Endometrium (tissue), 2 donors: ENCODE results near the gene CETP.

Experiments used
- FAIRE-seq: peaks from 2 replicates; lab custom pipeline; 2012; peaks lifted over from hg19 to GRCh38; lab: Jason Lieb, UNC
- donor health status: control.
- donor health status: control.

Gene CETP

DNA sequence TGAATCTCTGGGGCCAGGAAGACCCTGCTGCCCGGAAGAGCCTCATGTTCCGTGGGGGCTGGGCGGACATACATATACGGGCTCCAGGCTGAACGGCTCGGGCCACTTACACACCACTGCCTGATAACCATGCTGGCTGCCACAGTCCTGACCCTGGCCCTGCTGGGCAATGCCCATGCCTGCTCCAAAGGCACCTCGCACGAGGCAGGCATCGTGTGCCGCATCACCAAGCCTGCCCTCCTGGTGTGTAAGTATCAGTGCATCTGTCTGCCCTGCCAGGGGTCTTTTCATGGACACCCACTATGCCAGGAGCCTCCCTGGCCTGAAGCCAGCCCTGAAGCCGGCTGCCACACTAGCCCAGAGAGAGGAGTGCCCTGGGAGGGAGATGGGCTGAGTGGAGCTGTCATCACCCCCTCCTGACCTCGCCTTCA is at the start of gene CETP:
CETP (plus strand) TSS at position 100 of the 431 bp plus-strand sequence; CDS start at position 130, 30 bp downstream.
- no peak for FAIRE-seq

- FAIRE-seq: no peak
These were observed 48.7 kb upstream of the CETP start for GRCh38 chr16:56912746-56913708.

- no peak for FAIRE-seq
These were observed 46.9 kb upstream of the CETP start for GRCh38 chr16:56914896-56915295.

GRCh38 chr16:56915336-56916119 is 46.2 kb upstream of the CETP start:
- peak; percentile 97 for FAIRE-seq

DNA sequence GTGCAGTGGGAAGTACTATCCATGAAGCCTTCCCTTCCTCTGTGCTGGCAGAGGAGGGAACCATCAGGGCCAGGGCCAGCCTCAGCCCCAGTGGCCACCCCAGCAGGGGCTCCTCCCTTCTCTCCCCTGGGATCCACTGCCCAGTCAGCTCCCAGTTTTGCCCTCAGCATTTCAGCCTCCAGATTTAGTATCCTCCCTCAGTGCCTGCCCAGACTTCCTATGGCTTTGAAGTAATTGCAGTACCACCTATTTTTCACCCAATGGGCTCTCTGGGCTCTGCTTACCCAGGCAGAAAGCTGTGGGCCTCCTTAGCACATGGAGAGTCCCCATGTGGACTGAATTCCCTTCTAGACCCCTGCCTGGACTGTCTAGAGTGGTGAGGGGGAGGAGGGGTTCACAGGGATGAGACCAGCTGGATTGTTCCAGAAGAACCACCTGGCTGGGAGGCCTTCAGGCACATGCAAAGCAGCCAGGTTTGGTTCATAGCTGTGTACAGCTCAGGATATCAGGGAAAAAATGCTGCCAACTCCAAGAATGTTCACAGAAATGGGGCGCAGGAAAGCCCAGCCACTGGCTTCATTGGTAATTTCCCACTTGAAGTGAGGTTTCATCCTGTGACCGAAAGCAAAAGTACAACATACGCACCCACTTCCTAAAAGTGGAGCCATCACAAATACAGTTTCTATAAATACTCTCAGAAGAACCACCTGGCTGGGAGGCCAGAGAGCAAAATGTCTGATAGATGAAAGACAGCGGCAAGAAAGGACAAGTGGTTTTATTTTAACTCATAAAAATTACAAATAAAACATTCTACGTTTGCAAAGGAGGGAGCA is 45.0 kb upstream of the CETP start:
- FAIRE-seq: no peak

GRCh38 chr16:56918467-56919012 is 43.2 kb upstream of the CETP start:
- no peak for FAIRE-seq

GRCh38 chr16:56919099-56919800 is 42.5 kb upstream of the CETP start:
- no peak for FAIRE-seq

DNA sequence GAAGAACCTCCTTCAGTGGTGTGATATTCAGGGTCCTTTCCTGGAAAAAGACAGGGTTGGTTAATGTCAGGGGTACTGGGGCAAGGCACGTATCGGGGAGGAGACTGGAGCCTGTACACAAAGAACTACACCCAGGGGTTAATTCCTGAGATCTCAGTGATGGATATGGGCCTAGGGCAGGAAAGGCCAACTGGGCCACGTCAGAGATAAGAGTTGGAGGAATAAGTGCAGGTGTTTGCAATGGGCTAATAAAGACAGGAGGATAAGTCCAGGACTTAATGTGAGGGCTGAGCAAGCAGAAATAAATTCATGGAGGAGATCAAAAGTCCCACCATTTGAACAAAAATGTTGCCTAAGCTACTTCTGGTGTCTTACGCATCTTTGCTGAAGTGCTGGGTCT is 40.2 kb upstream of the CETP start:
- no peak for FAIRE-seq

DNA sequence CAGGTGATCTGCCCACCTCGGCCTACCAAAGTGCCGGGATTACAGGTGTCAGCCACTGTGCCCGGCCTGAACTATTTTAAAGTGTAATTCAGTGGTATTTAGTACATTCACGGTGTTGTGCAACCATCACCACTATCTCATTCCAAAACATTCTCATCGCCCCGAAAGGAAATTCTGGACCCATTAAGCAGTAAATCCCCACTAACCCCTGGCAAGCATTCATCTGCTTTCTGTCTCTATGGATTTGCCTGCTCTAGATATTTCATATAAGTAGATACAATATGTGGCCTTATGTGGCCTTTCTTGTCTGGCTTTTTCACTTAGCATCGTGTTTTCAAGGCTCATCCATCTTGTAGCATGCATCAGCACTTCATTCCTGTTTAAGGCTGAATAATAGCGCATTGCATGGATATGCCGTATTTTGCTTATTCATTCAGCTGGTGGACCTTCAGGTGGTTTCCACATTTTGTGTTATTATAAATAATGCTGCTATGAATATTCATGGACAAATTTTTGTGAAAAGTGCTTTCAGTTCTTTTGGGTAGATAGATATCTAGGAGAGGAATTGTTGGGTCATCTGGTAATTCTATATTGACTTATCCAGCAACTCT is 38.2 kb upstream of the CETP start:
- FAIRE-seq: no peak

DNA sequence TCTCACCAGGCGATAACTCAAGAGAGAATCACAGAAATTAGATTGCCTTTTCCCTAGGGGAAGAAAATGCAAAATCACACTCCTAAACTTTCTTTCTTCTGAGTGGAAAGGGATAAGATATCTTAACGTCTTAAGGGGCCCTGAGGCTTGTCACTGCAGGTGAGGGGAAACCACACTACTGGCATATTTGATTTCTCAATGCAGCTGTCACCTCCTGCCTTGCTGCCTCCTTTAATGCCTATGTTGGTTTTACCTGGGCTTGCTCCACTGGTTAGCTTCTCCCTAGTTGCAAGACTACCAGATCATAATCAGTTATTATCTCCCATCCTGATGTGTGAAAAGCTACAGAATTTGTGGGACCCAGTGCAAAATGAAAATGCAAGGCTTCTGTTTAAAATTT is 34.3 kb upstream of the CETP start:
- no peak for FAIRE-seq

DNA sequence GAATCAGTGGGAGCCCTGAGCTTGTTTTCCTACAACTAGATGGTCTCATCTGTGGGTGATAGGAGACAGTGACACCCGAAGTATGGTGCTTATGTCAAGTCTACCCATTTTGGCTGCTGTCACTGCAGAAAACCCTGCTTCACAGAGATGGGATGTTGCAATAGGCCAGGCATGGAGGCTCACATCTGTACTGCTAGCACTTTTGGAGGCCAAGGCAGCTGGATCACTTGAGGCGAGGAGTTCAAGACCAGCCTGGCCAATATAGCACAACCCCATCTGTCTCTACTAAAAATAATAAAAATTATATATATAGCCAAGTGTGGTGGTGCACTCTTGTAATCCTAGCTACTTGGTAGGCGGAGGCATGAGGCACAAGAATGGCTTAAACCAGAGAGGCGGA is 32.1 kb upstream of the CETP start:
- FAIRE-seq: no peak

GRCh38 chr16:56930486-56931270 is 31.1 kb upstream of the CETP start:
- FAIRE-seq: no peak

DNA sequence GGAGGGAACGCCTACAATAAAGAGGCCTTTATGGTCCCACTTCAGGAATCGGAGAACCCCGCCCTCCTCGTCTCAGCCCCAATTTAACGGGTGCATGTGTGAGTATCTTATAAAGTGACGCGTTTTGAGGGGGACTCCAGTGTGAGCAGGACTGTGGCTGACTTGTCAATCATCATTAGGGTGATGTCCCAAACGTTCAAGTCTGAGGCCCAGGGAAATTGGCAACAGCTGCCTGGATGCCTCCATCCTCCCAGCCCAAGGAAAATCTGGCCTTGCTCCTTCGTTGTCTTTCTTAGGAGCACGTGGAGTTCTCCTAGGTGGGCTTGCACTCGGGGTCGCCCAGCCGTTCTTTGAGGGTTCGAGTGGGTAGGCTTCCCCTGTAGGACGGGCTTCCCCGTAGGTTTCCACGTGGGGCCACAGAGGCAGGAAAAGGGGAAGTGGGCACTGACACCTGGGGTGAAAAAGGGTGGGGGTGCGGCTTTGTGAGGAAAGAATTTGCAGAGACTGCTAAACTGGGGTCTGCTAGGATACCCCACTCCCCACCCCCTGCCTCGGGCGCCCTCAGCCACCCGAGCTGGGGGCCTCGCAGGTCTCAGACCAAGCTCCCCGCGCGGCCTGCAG is 30.4 kb upstream of the CETP start:
- no peak for FAIRE-seq

DNA sequence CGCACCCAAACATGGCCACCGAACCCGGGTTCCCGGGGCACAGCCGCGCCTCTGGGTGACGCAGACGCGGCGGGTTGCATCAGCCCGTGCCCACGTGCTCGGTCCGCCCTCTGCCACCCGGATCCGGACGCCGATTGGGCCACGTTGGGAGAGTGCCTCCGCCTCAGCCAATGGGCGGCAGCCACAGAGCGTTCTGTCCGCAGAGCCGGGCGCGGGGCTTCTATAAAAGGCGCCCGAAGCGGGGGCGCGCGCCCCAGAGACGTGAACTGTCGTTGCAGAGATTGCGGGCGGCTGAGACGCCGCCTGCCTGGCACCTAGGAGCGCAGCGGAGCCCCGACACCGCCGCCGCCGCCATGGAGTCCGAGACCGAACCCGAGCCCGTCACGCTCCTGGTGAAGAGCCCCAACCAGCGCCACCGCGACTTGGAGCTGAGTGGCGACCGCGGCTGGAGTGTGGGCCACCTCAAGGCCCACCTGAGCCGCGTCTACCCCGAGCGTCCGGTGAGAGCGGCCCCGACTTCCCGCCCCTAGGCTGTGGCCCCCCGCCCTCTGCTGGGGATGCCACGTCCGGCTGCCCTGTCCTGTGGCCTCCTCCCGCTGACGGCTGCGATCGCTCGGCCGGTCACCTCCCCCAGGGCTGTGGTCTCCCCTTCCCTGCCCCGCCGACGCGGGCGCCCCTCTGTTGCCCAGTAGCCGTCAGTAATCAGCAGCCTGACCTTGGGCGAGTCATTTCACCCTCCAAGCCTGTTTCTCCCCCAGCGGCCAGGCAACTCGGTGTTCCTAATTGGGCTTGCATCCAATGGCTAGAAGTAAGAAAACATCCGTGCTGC is 29.6 kb upstream of the CETP start, which contains the start of gene HERPUD1:
HERPUD1 (plus strand) TSS at position 251 of the 829 bp plus-strand sequence; CDS start at position 354, 103 bp downstream.
- FAIRE-seq: peak; percentile 95

DNA sequence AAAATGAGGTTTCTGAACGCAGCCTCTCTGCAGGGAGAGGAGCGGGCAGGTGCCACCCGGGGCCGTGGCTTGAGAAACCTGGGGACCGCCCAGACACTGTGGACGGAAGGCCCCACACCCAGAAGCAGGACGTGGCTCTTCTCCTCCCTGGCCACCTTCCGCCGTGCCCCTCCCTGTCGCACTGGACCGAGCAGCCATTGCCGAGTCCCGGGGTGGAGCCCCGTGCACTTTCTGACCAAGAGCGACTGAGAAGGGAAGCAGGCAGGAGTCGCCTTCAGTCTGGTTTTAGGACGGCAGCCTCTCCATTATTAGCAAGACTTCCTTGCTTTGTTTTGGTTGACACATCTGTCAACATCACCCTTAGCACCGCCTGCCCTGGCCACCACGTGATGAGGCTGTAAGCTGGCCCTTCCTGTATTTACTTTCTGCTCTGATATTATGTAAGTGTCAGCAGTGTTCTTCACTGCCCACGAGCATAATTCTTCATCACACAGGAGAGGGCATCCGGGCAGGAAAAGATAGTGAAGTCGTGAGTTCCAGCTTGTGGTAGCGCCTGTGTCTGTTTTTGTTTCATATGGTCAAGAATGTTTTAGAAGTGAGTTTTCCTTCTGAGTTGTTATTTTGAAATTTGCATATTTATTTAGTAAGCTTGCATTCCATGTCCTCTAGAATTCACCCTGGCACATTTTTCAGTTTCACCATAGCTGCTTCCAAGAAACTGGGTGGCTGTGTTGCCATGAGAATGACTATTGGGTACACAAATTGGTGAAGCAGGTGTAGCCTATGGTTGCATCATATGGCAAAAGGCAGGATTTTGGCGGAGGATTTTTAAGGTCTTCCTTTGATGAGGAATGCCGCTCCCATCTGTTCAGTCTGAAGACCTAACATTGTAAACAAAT is 28.8 kb upstream of the CETP start:
- FAIRE-seq: no peak

GRCh38 chr16:56933828-56934598 is 27.7 kb upstream of the CETP start:
- FAIRE-seq: no peak
